GM12878 (cell line): ENCODE measurements around the gene SMARCA4. TPM values are rescaled to one million over a fixed set of nuclear protein-coding genes. Genes with fewer than 3 reads are reported as not detected.
A peak's percentile ranks its signal among the peaks of the same experiment; 100 is the strongest.

Experiments used
- ATAC-seq: fragments of 200-7000 bp; cut with Tn5 transposase; 3 replicates; pipeline ENCODE4 v1.9.1; 2020; ENCODE audit warnings: mild to moderate bottlenecking, moderate library complexity
- BruUV-seq: library from RNA; stranded (reverse); fragments of 400-500 nt; replicated peaks from 2 replicates; lab custom pipeline; 2021; lab: Mats Ljungman, UMichigan
- CTCF ChIA-PET: fragments of 300-600 bp; sonication (Branson Sonifier 250); formaldehyde crosslinking; extraction: SDS; loops from one replicate; lab custom pipeline; 2021; ENCODE audit warnings: inconsistent platforms; lab: Yijun Ruan, JAX
- POLR2A ChIA-PET: fragments of 350-600 bp; formaldehyde crosslinking; extraction: SDS; loops from one replicate; lab custom pipeline; 2021; ENCODE audit warnings: inconsistent platforms; lab: Charles Lee
- RAD21 ChIA-PET: fragments of 300-600 bp; sonication (Branson Sonifier 250); formaldehyde crosslinking; loops from one replicate; lab custom pipeline; 2023; ENCODE audit warnings: antibody characterized with exemption; ENCODE audit not compliant: unreplicated experiment; lab: Charles Lee
- SMC1A ChIA-PET: fragments of 300-600 bp; sonication (Branson Sonifier 250); formaldehyde crosslinking; loops from one replicate; lab custom pipeline; 2023; ENCODE audit not compliant: unreplicated experiment, uncharacterized antibody; lab: Charles Lee
- DNase-seq: peaks from one replicate; pipeline ENCODE4 v3.0.0-alpha.2; 2011; ENCODE audit warnings: low read depth, low spot score
- FAIRE-seq: peaks from 3 replicates; lab custom pipeline; 2011; peaks lifted over from hg19 to GRCh38; lab: Jason Lieb, UNC
- H2AFZ ChIP-seq: 2 replicates; pipeline ENCODE4 v1.6.0; 2011; ENCODE audit warnings: low read depth, low read length, control low read depth; ENCODE audit not compliant: control insufficient read depth
- H3K27ac ChIP-seq: 2 replicates; pipeline ENCODE4 v1.5.1; 2011; ENCODE audit warnings: control low read depth; ENCODE audit not compliant: control insufficient read depth, insufficient read depth
- H3K27me3 ChIP-seq, 2 experiments: replicated peaks in 1 of 2; 2 replicates each; pipeline versions ENCODE4 v1.6.0 to v1.6.1; 2011; ENCODE audit warnings: low read length in 1 of 2; ENCODE audit not compliant: control insufficient read depth in 2 of 2, insufficient read depth in 2 of 2
- H3K36me3 ChIP-seq, 2 experiments: 2 replicates each; pipeline ENCODE4 v1.5.1; 2011; ENCODE audit warnings: low read length in 1 of 2; ENCODE audit not compliant: control insufficient read depth in 2 of 2, insufficient read depth in 2 of 2
- H3K4me1 ChIP-seq: 2 replicates; pipeline ENCODE4 v1.6.1; 2011; ENCODE audit warnings: mild to moderate bottlenecking, low read length, moderate library complexity, mixed read lengths; ENCODE audit not compliant: control insufficient read depth, insufficient read depth
- H3K4me2 ChIP-seq: 2 replicates; pipeline ENCODE4 v1.6.0; 2011; ENCODE audit warnings: control low read depth; ENCODE audit not compliant: control insufficient read depth, insufficient read depth
- H3K4me3 ChIP-seq: fragments of 200-600 bp; sonication (generic); 2 replicates; pipeline ENCODE4 v1.5.1; 2016
- H3K79me2 ChIP-seq: 2 replicates; pipeline ENCODE4 v1.6.0; 2011; ENCODE audit warnings: low read length; ENCODE audit not compliant: control insufficient read depth, insufficient read depth
- H3K9ac ChIP-seq: 2 replicates; pipeline ENCODE4 v1.8.0; 2011; ENCODE audit warnings: low read length, control low read depth, mixed read lengths; ENCODE audit not compliant: control insufficient read depth, insufficient read depth
- H3K9me3 ChIP-seq: replicated peaks from 3 replicates; pipeline ENCODE4 v1.5.1; 2011; ENCODE audit warnings: mild to moderate bottlenecking, low read length; ENCODE audit not compliant: control insufficient read depth, insufficient read depth
- H4K20me1 ChIP-seq: 2 replicates; pipeline ENCODE4 v1.6.0; 2011; ENCODE audit not compliant: control insufficient read depth, insufficient read depth
- ASH2L ChIP-seq: fragments of 300-600, 200-600 bp; sonication (generic); IDR thresholded peaks from 2 replicates; pipeline ENCODE4 v1.6.1; 2017; ENCODE audit warnings: low read depth, mild to moderate bottlenecking, borderline replicate concordance
- BCL3 ChIP-seq: IDR thresholded peaks from 2 replicates; pipeline ENCODE4 v1.6.1; 2011; ENCODE audit warnings: borderline replicate concordance, low read depth, mild to moderate bottlenecking, moderate library complexity, low read length; ENCODE audit not compliant: insufficient read depth, poor library complexity, severe bottlenecking
- CBX3 ChIP-seq: fragments of 200-600 bp; sonication (generic); IDR thresholded peaks from 2 replicates; pipeline ENCODE4 v1.6.1; 2016; ENCODE audit warnings: low read depth, borderline replicate concordance
- CEBPB ChIP-seq, 2 experiments: fragments of 150-350 bp in 1 of 2; IDR thresholded peaks; 2 replicates each; pipeline ENCODE4 v1.6.1; 2012 to 2014; ENCODE audit warnings: low read depth in 2 of 2, low read length in 2 of 2, borderline replicate concordance in 1 of 2, inconsistent platforms in 1 of 2
- CHD2 ChIP-seq: IDR thresholded peaks from 2 replicates; pipeline ENCODE4 v1.6.1; 2011; ENCODE audit warnings: low read depth, low read length, improper control_type of control experiment, borderline replicate concordance
- EGR1 ChIP-seq, 2 experiments: IDR thresholded peaks; 1 replicate in 1 of 2; 2 replicates in 1 of 2; pipeline ENCODE4 v1.6.1; 2011 to 2012; ENCODE audit warnings: low read depth in 2 of 2, low read length in 2 of 2, borderline replicate concordance in 1 of 2, mild to moderate bottlenecking in 1 of 2, moderate library complexity in 1 of 2
- KAT2A ChIP-seq: conservative IDR thresholded peaks from 2 replicates; pipeline ENCODE4 v1.6.1; 2011; ENCODE audit warnings: low read depth, low read length; ENCODE audit not compliant: control insufficient read depth
- MLLT1 ChIP-seq: fragments of 450-650 bp; IDR thresholded peaks from 2 replicates; pipeline ENCODE4 v1.6.1; 2016; ENCODE audit warnings: mild to moderate bottlenecking
- NFIC ChIP-seq: IDR thresholded peaks from 2 replicates; pipeline ENCODE4 v1.6.1; 2012; ENCODE audit warnings: low read depth, mild to moderate bottlenecking, inconsistent platforms, low read length, moderate library complexity
- NKRF ChIP-seq: fragments of 450-650 bp; conservative IDR thresholded peaks from 2 replicates; pipeline ENCODE4 v1.6.1; 2017; ENCODE audit warnings: mild to moderate bottlenecking, moderate library complexity
- RAD21 ChIP-seq: IDR thresholded peaks from 2 replicates; pipeline ENCODE4 v1.6.1; 2011; ENCODE audit warnings: mild to moderate bottlenecking, low read depth, low read length, moderate library complexity; ENCODE audit not compliant: insufficient read depth
- YBX1 ChIP-seq: fragments of 450-650 bp; IDR thresholded peaks from 2 replicates; pipeline ENCODE4 v1.6.1; 2016; ENCODE audit warnings: antibody characterized with exemption
- ZNF384 ChIP-seq: IDR thresholded peaks from 2 replicates; pipeline ENCODE4 v1.6.1; 2012; ENCODE audit warnings: low read depth, mild to moderate bottlenecking, low read length, improper control_type of control experiment, borderline replicate concordance
- WGBS: methylation state at CpG from one replicate; pipeline ENCODE4 v1.1.6; 2016; ENCODE audit warnings: low lambda C conversion rate; ENCODE audit not compliant: insufficient replicate concordance, insufficient coverage; ENCODE audit errors: missing lambda C conversion rate; 5-methylcytosine and 5-hydroxymethylcytosine counted together
- in situ Hi-C: fragments of 300-500 bp; cut with MboI; formaldehyde crosslinking; loops from 9 replicates; pipeline ENCODE4 v1.14.3; 2018; ENCODE audit warnings: mixed read lengths
- intact Hi-C: fragments of 100-400 bp; cut with micrococcal nuclease; formaldehyde crosslinking; loops from one replicate; pipeline ENCODE4 v1.14.2; 2022; ENCODE audit not compliant: unreplicated experiment
- polyA plus RNA-seq, 11 experiments: library from polyadenylated mRNA; depleted of rRNA in 4 of 11; unstranded in 6 of 11; stranded (reverse) in 5 of 11; fragments of >200 nt; fragmentation: Nextera tagmentation in 4 of 11; fragmentation: Illumina TruSeq in 1 of 11; extraction: Ambion mirVana in 4 of 11; extraction: Trizol in 1 of 11; gene quantifications; 1 replicate in 1 of 11; 2 replicates in 10 of 11; pipeline versions ENCODE4 v1.2.1 to v1.2.3, GENCODE V29; 2011 to 2016; ENCODE audit warnings: inconsistent platforms in 2 of 11, missing spikeins in 2 of 11, low read depth in 1 of 11
- total RNA-seq, 4 experiments: library from RNA; depleted of rRNA in 3 of 4; stranded (reverse); fragments of >200 nt in 3 of 4; fragmentation: Illumina TruSeq in 1 of 4; extraction: Trizol in 1 of 4; gene quantifications; 2 replicates each; pipeline versions ENCODE4 v1.2.1 to v1.2.3, GENCODE V29; 2013 to 2021
- TF ChIP-seq, protein P1 (sequence below), 3 experiments: IDR thresholded peaks in 2 of 3; conservative IDR thresholded peaks in 1 of 3; 2 replicates each; pipeline ENCODE4 v1.5.1; 2011; ENCODE audit warnings: low read depth in 3 of 3, low read length in 3 of 3, mild to moderate bottlenecking in 3 of 3, control low read depth in 2 of 3, moderate library complexity in 2 of 3, inconsistent platforms in 1 of 3, mixed read lengths in 1 of 3; ENCODE audit not compliant: control insufficient read depth in 2 of 3, insufficient read depth in 1 of 3; ENCODE audit errors: extremely low read depth in 1 of 3

The SMARCA4 gene
- total and polyA plus RNA-seq, 10 of the 15 experiments (the other 5 are each of a cell fraction or from before 2014, with no cell fraction given): 22.4 to 175 (median 57.4) TPM

DNA sequence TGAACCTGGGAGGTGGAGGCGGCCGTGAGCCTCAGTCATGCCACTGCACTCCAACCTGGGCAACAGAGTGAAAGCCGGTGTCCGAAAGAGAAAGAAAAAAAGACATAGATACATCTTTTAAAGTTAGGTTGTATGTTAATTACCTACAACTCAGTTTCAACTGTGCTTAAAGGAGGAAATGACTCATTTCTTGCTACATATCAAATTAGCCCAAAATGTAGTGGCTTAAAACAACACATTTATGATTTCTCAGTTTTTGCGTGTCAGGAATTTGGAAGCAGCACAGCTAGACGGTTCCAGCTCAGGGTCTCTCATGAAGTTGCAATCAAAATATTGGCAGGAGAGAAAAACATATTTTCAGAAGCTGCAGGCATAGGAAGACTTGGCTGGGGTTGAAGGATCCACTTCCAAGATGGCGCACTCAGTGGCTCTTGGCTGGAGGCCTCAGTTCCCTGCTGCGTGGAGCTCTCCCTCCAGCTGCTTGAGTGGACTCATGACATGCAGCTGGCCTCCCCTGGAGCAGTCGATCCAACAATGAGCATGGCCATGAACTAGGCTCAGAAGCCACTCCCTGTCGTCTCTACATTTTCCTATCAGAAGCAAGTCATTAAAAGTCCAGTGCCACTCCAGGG, 135.5 kb downstream of the SMARCA4 start:
- no peaks in the 10 kb centered on the region for H3K9me3 ChIP-seq
- H3K79me2 ChIP-seq: peaks cover 73% of the 10 kb centered on the region
- DNase-seq (peak; percentile 48), ATAC-seq (peak; percentile 66), FAIRE-seq (peak; percentile 74)
- in situ Hi-C loops (no loop called here), intact Hi-C loops (loop anchor here (10.0 kb wide), 2 partner anchors 382 to 1688 kb away; partner anchors contain the start of gene DNM2)
- H3K9ac ChIP-seq: no peak overlapping the region
- ChIA-PET POLR2A (interaction anchor here (0.5 to 0.6 kb wide), 3 partner anchors 50 to 155 kb away, joined by 3 to 6 read pairs (median 6); no protein-coding TSS in a partner anchor), RAD21 (interaction anchor here (0.6 to 1.2 kb wide), 3 partner anchors 29 to 158 kb away, joined by 3 to 5 read pairs (median 3); no protein-coding TSS in a partner anchor), SMC1A (interaction anchor here (0.6 to 1.3 kb wide), 4 partner anchors 46 to 123 kb away, joined by 3 to 5 read pairs (median 3); no protein-coding TSS in a partner anchor), CTCF (interaction anchor here (0.8 to 3.9 kb wide), 9 partner anchors 29 to 225 kb away, joined by 3 to 22 read pairs (median 3); partner anchors contain the start of gene CARM1)
- no peaks in the 10 kb centered on the region; the same call in none of the 2 replicates for H4K20me1 ChIP-seq
- H3K27me3 ChIP-seq: no peaks in the 10 kb centered on the region
- BruUV-seq: no TSS peak
- H3K36me3 ChIP-seq: peaks cover 4 to 26% of the 10 kb centered on the region in 2 experiments; a peak in 3 of 4 replicates
- H2AFZ ChIP-seq: no peak overlapping the region
- peak overlapping the region; percentile 81 for H3K27ac ChIP-seq
- peak overlapping the region; percentile 50; the same call in 1 of the 2 replicates for H3K4me3 ChIP-seq
- WGBS: 34% methylated on average over 10 of the region's 10 CpGs
- H3K4me1 ChIP-seq: peaks cover 38% of the 10 kb centered on the region
- peak overlapping the region; percentile 85 for H3K4me2 ChIP-seq
- TF ChIP-seq ASH2L: no peak
- no peak for TF ChIP-seq NKRF
- TF ChIP-seq EGR1 (IDR thresholded peaks at IDR 0.05; ENCODE audit: borderline replicate concordance in 1 of 2, low read depth in 2 of 2, low read length in 2 of 2): no peak
- no peak for TF ChIP-seq MLLT1
- TF ChIP-seq NFIC: peak; percentile 35; the same call in 1 of the 2 replicates
- TF ChIP-seq, protein P1, sequence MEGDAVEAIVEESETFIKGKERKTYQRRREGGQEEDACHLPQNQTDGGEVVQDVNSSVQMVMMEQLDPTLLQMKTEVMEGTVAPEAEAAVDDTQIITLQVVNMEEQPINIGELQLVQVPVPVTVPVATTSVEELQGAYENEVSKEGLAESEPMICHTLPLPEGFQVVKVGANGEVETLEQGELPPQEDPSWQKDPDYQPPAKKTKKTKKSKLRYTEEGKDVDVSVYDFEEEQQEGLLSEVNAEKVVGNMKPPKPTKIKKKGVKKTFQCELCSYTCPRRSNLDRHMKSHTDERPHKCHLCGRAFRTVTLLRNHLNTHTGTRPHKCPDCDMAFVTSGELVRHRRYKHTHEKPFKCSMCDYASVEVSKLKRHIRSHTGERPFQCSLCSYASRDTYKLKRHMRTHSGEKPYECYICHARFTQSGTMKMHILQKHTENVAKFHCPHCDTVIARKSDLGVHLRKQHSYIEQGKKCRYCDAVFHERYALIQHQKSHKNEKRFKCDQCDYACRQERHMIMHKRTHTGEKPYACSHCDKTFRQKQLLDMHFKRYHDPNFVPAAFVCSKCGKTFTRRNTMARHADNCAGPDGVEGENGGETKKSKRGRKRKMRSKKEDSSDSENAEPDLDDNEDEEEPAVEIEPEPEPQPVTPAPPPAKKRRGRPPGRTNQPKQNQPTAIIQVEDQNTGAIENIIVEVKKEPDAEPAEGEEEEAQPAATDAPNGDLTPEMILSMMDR (IDR thresholded peaks at IDR 0.05 in 2 of 3, conservative IDR thresholded peaks at IDR 0.05 in 1 of 3; ENCODE audit: control insufficient read depth in 2 of 3, extremely low read depth in 1 of 3, insufficient read depth in 1 of 3, low read depth in 3 of 3, low read length in 3 of 3): no peak
- TF ChIP-seq YBX1: no peak
- no peak for TF ChIP-seq CBX3
- TF ChIP-seq CHD2: no peak
- no peak for TF ChIP-seq CEBPB (IDR thresholded peaks at IDR 0.05; ENCODE audit: borderline replicate concordance in 1 of 2, low read depth in 2 of 2, low read length in 2 of 2)
- TF ChIP-seq KAT2A: no peak
- TF ChIP-seq ZNF384: 0 out of 2 replicates have a peak, but pooled peaks have one; percentile 25
- TF ChIP-seq RAD21: no peak
- TF ChIP-seq BCL3: no peak
